Measurements from ENCODE around the gene PANK2.

- TF ChIP-seq POLR2AphosphoS5 (IDR thresholded peaks at IDR 0.05) = no peak
- TF ChIP-seq CTCF (IDR thresholded peaks at IDR 0.05) = no peak
- no peak for TF ChIP-seq POLR2A (IDR thresholded peaks at IDR 0.05)
- no peak for TF ChIP-seq EP300 (IDR thresholded peaks at IDR 0.05)
Measured at GRCh38 chr20:3865887-3866407, 23.2 kb upstream of the PANK2 start.

Data from suprapubic skin (tissue), 4 donors.